ENCODE data around the gene RPS3A. TPM values are rescaled to one million over a fixed set of nuclear protein-coding genes. Genes with fewer than 3 reads are reported as not detected.
A peak's percentile ranks its signal among the peaks of the same experiment; 100 is the strongest.

RPS3A gene
- total and polyA plus RNA-seq, 2 of the 13 experiments (the other 11 are each of a cell fraction or from before 2014, with no cell fraction given) = 3,332 to 3,626 TPM

DNA sequence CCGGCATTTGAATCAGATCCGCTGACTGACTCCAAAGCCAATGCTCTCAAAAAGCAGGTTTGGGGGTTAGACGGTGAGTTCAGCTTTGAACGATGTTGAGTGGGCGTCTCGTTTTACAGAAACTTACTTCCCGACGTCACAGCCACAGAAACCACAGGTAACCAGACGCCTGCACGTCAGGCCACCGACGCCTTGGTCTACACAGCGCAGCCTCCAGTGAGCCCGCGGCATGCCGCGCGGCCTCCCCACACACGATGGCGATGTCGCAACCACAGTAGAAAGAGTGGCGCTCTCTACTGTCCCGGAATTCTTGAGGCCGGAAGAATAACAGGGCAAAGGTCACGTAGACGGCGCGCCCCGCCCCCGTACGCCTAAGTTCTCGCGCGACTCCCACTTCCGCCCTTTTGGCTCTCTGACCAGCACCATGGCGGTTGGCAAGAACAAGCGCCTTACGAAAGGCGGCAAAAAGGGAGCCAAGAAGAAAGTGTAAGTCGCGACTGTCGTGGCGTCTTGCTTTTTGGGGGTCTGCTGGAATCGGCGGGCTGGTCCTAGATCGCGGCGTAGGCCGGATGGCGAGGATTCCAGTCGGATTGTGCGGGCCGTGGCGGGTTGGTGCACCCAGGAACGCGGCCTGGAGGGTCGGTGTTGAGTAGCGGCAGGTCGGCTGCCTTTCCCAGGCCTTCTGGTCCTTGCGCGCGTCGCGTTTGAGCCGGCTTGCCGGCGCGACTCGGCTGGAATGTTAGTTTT is at the start of gene RPS3A (continued):
- TF ChIP-seq ZNF788 (CRISPR knock-in tag; IDR thresholded peaks at IDR 0.05; ENCODE audit: borderline replicate concordance) = peak; percentile 98; the same call in 1 of the 2 replicates
- peak; percentile 92 for TF ChIP-seq ZNF274 (CRISPR knock-in tag; IDR thresholded peaks at IDR 0.05)
- peak; percentile 96 for TF ChIP-seq ZNF687 (CRISPR knock-in tag; IDR thresholded peaks at IDR 0.05)
- TF ChIP-seq ZNF382 (CRISPR knock-in tag; IDR thresholded peaks at IDR 0.05; ENCODE audit: borderline replicate concordance) = no peak
- TF ChIP-seq ETV6 (CRISPR knock-in tag; conservative IDR thresholded peaks at IDR 0.05) = peak; percentile 3
- no peak for TF ChIP-seq ZNF251 (CRISPR knock-in tag; IDR thresholded peaks at IDR 0.05)
- TF ChIP-seq ZNF780A (CRISPR knock-in tag; IDR thresholded peaks at IDR 0.05) = peak; percentile 68; the same call in 1 of the 2 replicates
- TF ChIP-seq, protein P1, sequence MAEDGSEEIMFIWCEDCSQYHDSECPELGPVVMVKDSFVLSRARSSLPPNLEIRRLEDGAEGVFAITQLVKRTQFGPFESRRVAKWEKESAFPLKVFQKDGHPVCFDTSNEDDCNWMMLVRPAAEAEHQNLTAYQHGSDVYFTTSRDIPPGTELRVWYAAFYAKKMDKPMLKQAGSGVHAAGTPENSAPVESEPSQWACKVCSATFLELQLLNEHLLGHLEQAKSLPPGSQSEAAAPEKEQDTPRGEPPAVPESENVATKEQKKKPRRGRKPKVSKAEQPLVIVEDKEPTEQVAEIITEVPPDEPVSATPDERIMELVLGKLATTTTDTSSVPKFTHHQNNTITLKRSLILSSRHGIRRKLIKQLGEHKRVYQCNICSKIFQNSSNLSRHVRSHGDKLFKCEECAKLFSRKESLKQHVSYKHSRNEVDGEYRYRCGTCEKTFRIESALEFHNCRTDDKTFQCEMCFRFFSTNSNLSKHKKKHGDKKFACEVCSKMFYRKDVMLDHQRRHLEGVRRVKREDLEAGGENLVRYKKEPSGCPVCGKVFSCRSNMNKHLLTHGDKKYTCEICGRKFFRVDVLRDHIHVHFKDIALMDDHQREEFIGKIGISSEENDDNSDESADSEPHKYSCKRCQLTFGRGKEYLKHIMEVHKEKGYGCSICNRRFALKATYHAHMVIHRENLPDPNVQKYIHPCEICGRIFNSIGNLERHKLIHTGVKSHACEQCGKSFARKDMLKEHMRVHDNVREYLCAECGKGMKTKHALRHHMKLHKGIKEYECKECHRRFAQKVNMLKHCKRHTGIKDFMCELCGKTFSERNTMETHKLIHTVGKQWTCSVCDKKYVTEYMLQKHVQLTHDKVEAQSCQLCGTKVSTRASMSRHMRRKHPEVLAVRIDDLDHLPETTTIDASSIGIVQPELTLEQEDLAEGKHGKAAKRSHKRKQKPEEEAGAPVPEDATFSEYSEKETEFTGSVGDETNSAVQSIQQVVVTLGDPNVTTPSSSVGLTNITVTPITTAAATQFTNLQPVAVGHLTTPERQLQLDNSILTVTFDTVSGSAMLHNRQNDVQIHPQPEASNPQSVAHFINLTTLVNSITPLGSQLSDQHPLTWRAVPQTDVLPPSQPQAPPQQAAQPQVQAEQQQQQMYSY (CRISPR knock-in tag; IDR thresholded peaks at IDR 0.05) = 0 out of 2 replicates have a peak, but pooled peaks have one; percentile 46
- no peak for TF ChIP-seq ATF7 (IDR thresholded peaks at IDR 0.05)
- TF ChIP-seq ATF7 (CRISPR knock-in tag; IDR thresholded peaks at IDR 0.05) = 0 out of 2 replicates have a peak, but pooled peaks have one; percentile 43
- TF ChIP-seq, protein P2, sequence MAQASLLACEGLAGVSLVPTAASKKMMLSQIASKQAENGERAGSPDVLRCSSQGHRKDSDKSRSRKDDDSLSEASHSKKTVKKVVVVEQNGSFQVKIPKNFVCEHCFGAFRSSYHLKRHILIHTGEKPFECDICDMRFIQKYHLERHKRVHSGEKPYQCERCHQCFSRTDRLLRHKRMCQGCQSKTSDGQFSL (CRISPR knock-in tag; IDR thresholded peaks at IDR 0.05) = no peak
- TF ChIP-seq ZNF451 (CRISPR knock-in tag; IDR thresholded peaks at IDR 0.05) = peak; percentile 86; the same call in 1 of the 2 replicates
- TF ChIP-seq ZNF280B (CRISPR knock-in tag; IDR thresholded peaks at IDR 0.05; ENCODE audit: borderline replicate concordance) = peak; percentile 90; the same call in 1 of the 2 replicates
- TF ChIP-seq IKZF1 (IDR thresholded peaks at IDR 0.05) = no peak
- TF ChIP-seq ZNF570 (CRISPR knock-in tag; IDR thresholded peaks at IDR 0.05; ENCODE audit: borderline replicate concordance) = no peak
- TF ChIP-seq STAG1 (CRISPR knock-in tag; IDR thresholded peaks at IDR 0.05) = 0 out of 2 replicates have a peak, but pooled peaks have one; percentile 9
- peak; percentile 99 for TF ChIP-seq U2AF1 (optimal IDR thresholded peaks at IDR 0.05; ENCODE audit: low read depth, low read length)
- peak; percentile 81; the same call in 1 of the 2 replicates for TF ChIP-seq ZNF614 (CRISPR knock-in tag; IDR thresholded peaks at IDR 0.05; ENCODE audit: borderline replicate concordance)
- TF ChIP-seq CREB3 (CRISPR knock-in tag; IDR thresholded peaks at IDR 0.05) = no peak
